ENCODE measurements around the gene KIAA0825.
"Not testable (repeated sequence)": the region's sequence is repeated elsewhere in the genome, so short reads cannot be mapped to it uniquely, and the experiment has no call there.

- not testable (repeated sequence) for TF ChIP-seq CTCF (IDR thresholded peaks at IDR 0.05; ENCODE audit: low read depth, low read length, poor library complexity, severe bottlenecking); EZH2phosphoT487 (IDR thresholded peaks at IDR 0.05; ENCODE audit: borderline replicate concordance, low read length)
Observed at GRCh38 chr5:94354837-94355485, 263.4 kb downstream of the KIAA0825 start.
